Measurements from ENCODE around the gene CCNY.
"Not testable (repeated sequence)": the region's sequence is repeated elsewhere in the genome, so short reads cannot be mapped to it uniquely, and the experiment has no call there.

CCNY gene

DNA sequence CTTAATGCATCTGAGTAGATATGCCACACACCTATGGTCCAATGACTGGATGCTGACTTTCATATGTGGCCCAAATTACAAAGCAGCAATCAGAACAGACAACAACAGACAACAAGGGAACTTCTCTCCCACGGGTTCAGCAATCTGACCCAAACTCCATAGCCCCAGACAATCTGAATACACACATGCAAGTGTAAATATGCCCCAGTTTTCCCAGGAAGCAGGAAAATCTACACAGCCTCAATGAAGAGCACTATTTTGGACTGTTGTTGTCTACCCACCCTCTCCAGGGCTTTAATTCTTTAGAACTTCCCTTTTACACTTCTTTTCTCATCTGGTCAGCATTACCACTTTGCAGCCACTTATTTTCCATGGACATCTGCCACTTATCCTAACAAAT, 2.0 kb upstream of the CCNY start:
- no peak for FAIRE-seq

DNA sequence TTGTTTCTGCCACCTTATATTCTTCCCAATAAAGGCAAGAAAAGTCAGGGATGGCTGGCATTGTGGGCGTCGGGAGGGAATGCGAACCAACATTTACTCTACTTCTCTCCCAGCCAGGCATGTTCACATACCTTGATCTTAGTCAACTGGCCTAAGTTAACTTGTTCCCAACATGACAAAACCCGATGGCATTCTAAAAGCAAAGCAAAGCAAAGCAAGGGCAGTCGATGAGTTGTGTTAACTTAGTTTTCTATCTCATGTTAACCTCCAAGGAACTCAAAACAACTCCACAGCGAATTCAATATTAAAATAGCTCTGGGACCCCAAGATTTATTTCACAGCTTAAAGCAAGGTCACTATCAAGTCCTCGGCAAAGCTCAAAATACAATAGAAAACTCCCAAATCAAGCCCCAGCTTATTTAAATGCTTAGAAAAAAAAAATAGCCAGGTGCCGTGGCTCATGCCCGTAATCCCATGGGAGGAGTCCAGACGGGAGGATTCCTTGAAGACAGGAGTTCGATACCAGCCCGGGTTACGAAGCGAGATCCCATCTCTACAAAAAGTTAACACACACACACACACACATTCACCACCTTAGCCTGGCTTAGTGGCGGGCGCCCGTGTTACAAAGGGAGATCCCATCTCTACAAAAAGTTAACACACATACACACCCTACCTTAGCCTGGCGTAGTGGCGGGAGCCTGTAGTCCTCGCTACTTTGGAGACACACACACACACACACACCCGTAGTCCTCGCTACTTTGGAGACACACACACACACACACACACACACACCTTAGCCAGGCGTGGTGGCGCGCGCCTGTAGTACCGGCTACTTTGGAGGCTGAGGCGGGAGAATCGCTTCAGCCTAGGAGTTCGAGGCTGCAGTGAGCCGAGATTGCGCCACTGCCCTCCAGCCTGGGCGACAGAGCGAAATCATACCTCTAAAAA, 901 bp upstream of the CCNY start:
- FAIRE-seq, result no peak

DNA sequence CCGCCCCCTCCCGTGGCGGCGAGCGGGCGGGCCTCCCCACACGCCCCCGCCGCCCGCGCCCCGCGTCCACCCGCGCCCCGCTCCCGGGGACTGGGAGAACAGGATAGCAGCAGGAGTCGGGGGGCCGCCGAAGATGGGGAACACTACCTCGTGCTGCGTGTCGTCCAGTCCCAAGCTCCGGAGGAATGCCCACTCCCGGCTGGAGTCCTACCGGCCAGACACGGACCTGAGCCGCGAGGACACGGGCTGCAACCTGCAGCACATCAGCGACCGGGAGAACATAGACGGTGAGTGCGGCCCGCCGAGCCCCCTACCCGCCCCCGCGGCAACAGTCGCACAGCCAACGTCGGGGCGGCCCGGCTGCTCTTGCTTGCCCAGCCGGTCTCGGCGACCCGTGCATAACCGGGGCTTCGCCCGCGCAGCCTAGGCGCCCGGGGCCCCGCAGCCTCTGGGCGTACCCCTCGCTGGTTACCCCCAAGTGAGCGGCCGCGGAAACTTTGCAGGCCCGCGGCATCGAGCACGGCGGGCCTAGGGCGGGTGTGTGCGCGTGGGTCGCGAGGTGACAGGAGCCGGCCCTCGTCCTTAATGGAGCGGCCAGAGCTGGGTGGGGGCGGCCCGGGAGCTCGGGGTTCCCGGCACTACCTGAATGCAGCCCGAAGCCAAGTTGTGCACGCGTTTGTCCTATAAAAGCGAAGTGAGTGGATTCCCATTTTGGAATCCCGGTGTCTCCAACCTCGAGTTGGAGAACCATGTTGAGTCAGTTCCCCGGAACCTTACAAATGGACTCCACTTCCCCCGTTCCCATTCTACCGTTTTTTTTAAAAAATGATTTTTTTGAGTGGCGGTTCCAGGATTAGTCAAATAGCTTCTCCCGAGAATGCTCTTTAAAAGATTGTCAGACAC, 863 bp downstream of the CCNY start:
- FAIRE-seq, result no peak

DNA sequence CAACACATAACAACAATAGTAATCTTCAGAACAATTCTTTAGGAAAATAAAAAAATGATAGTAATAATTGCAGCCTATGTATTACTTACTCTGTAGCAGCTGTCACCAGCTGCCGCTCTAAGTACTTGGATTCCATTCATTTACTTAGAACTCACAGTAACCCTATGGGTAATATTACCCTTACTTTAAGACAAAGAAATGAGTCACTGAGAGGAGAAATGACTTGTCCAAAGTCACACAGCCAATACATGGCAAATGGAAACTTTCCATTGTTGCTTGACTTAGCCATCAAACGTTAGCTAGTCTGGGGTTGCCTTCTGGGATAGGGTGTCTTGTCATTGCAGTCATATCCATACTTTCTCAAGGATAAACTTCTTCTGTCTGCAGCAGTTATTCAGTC, 3.6 kb downstream of the CCNY start:
- FAIRE-seq, result no peak

DNA sequence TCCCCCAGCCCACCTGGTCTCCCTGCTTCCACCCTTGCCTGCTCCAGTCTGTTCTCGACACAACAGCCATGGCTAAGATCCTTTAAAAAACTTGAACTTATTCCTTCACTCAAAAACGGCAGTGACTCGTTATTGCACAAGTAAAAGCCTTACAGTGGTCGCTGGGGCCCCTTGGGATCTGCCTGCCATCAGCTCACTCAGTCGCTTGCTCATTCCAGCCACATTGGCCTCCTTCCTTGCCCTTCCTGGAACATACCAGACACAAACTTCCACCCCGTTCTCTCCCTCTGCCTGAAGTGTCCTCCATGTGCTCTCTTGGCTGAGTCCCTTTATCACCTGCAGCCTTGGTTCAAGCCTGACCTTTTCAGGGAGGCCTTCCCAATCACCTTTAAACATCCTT, 4.7 kb downstream of the CCNY start:
- FAIRE-seq, result no peak

DNA sequence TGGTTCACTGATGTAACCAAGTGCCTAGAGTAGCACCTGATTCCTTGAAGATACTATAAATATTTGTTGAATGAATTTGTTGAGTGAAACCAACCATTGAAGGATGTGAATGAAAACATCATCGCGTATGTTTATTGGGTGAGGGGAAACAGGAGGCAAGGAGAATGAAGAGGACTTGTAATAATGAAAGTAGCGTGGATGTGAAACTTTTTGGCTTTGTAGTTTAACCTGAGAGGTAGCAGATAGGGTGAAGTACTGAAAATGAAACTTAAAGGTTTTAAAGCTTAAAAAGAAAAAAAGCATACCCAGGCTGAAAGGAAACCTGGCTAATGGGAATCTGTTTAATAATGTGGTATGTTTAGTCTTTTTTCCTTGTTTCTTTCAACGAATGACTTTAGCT, 5.2 kb downstream of the CCNY start:
- no peak for FAIRE-seq

DNA sequence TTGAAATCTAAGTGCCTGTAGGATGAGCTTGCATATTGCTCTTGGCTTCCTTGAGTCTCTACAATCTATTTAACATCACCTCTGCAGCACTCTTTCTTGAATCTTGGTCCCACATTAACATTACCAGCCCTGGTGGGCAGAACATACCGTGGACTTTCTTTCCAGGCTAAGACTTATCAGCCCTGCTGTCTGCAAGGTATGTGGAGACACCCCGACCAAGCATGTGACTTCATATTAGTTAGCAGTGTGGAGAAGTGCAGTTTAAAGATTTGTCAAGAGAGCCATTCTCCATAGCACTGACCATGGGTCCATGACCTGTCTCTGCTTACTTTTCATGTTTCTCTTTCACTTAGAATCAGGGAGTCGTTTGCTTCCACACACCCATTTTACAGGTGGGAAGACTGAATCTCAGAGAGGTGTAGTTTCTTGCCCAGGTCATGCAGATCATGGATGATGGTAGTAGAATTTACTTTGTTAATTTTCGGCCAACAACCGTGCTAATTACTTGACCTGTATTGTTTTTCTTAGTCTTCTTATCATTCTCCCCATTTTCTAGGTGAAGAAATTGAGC, 6.0 kb downstream of the CCNY start:
- FAIRE-seq, result no peak

DNA sequence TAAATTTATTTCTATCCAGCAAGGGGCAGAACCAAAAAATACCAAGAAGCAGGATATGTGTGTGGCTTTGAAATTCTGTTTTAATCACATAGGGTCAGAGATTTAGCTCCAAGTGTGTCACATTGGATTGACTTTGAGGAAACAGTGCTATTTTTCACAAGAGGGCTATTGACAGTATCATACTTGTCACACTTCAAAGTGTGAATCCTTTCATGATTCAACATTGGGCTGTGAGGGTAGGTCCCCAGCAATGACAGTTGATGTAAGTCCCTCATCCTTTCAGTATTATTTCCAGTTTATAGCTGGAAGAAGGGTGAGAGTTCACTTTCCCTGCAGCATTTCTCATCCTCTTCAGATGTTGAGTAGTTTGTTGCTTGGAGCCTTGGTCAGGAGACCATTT, 7.4 kb downstream of the CCNY start:
- FAIRE-seq, result no peak

DNA sequence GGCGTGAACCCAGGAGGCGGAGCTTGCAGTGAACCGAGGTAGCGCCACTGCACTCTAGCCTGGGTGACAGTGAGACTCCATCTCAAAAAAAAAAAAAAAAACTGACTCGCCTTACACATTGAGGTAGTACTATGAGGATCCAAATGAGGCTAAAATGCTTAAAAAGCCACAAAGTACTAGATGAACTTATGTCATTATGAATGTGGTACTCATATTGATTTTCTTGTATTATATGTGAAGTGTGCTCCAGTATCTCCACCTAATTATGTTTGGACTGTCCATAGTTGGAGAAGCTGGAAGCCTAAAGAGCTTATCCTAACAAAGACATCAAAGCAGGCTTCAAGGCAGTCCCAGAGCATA, 9.1 kb downstream of the CCNY start:
- no peak for FAIRE-seq

DNA sequence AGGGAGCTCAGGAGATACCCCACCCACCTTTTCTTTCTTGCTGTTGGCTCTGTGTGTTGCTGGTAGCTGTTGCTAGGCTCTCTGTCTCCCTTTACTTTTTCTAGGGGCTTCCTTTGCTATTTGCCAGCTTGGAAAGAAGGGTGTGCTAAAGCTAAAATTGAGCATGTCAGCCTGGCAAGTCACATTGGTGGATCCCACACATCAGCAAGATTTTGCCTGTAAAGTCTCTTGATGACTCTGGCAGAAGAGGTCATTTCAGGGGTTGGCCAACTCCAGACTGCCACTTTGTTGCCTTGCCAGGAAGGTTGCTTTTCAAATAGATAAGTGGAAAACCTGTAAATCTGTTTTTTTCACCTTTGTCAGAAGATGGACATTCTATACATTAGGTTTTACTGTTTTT, 9.9 kb downstream of the CCNY start:
- FAIRE-seq, result no peak

DNA sequence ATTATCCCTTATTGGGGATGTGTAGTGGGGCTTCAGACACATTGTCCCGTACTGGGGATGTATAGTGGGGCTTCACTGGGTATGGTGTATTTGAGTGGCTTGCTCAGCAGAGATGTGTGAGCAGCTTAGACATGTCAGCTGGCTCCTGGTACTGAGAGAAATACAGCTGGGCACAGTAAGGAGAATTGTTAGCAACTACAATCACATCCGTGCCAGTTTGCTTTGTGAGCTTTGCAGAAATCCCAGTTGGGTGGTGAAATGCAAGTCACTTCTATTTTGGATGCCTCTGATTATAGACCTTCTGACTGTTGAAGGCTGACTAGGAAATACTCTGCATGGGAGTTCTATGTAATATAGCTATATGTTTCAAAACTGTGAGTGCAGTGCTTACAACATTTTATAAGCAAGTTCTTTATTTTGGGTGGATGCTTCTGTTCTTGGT, 10.8 kb downstream of the CCNY start:
- FAIRE-seq, result no peak

DNA sequence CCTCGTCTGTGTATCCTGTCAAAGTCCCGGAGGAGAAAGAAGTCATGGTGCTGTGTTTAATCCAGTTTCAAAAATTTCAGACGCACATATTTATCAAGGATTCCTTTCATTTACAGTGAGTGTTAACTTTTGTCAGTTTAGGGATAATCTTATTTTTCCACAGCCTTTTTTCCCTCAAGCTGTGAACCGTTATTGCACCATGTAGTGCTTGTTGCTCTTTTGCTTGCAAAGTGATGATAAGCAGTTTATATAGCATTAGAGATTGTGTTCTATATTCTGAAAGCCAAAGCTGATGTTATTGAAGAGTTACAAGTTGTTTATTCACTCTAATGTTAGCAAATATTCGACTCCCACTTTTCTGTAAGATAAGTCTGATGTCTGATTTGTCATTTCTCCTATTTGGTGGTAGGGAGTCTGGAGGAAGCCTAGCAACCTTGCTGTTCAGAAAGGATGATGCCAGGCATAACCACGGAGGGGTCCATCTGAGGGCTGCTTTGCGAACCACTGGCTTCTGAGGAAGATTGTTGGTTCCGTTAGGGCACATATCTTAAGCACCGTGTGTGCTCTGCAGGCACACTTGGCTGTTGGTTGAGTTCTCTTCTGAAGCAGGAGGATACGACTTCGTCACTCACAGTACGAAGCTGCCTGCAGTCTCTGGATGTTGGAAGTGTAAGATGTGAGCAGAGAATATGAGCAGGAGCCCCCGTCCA, 11.7 kb downstream of the CCNY start:
- FAIRE-seq, result no peak

DNA sequence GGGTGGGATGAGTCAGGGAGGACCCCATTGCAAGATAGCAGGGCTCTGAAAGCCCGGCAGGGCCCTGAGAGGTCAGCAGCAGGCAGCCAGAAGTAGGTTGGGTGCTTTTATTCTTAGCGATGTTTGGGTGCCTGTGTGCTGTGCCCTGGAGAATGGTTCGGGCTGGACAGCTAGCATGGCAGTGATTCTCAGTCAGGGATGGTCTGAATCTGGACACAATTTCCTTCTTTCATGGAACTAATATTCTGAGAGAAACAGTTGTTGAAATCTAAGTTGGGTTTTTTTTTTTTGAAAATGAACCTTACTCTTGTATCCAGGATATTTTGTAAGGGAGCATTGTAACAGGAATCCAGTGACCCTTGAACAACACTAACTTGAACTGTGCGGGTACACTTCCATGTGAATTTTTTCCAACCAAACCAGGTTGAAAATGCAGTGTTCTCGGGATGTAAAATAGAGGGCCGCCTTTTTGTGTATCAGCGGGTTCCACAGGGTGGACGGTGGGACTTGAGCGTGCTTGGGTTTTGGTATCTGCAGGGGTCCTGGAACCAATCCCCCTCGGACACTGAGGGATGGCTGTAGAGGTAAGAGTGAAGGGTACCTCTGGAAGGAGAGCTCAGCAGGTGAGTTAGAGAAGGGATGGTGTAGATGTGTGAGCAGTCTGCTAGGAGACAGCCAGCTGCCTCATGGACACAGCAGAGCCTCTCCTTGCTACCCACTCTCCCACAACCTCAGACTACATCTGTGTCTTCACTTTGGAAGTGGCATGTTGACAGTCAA, 12.5 kb downstream of the CCNY start:
- no peak for FAIRE-seq

DNA sequence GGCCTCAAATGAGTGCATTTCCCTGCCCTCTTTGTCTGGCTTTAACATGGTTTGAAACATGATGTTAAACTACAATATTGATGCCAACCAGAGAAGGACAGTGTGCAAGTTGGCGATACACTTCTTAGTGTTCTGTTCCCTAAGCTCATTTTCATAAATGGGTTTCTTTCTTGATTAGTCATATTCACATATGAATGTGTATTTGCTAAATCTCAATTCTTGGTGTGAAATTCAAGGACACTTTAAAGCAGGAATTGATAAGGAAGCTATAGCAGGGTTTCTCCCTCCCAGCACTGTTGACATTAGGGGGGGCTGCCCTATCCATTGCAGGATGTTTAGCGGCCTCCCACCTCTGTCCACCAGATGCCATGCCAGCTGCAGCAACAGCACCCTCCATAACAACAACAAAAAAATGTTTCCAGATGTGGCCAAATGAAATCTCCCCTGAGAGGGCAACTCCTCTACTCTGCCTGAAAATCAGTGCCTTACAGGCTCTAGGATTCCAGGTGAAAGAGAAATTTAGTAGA, 13.1 kb downstream of the CCNY start:
- FAIRE-seq, result no peak

DNA sequence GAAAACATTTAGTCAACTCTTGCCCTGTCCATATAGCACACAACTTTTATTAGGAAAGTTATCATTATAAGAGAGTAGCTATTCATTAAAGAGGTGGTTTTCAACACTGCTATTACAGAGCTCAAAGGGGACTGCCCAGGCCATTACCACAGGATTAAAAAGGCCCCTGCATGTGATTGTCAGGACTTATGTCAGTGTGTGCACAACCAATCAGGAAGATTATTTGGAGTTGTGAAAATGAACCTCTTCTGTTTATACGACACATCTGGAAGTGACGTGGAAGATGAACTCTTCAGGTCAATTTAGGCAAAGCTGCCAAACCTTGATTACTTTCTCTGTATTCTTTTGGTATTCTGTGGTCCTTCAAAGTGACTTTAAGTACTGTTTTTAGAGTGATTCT, 14.7 kb downstream of the CCNY start:
- FAIRE-seq, result no peak

DNA sequence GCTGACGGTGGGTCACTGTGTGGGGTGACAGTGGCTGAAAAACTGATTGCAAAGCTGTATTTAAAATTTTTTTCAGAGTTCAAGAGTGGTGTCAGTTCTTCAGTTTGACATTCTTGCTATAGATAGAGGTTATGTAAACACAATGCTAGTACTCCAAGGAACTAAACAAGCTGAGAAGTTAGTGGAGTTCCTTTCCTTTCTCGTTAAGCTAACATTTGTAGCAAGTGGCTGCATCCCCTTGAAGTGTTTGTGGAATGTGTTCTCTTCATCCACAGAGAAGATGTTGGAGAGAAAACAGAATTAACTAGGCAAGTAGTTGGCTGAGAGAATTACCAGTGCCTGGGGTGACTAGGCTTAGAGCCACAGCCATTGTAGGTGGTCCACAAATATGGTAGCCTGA, 15.8 kb downstream of the CCNY start:
- no peak for FAIRE-seq

DNA sequence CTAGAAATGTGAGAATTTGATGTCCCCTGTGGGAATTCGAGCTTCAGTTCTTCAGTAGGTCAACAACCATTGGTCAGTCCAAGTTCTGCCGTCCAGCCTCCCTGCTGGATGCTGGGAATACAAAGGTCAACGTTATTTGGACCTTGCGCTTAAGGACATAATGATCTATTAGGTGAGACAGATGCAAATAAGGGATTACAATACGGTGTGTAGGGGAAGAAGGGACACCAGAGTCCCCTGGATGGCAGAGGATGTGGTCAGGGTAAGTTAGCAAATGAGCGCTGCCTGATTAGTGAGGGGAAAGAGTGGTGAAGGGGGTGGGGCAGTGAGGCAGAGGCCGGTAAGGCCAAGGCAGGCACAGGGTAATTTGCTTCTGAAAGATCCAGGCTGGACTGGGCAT, 16.2 kb downstream of the CCNY start:
- FAIRE-seq, result no peak

DNA sequence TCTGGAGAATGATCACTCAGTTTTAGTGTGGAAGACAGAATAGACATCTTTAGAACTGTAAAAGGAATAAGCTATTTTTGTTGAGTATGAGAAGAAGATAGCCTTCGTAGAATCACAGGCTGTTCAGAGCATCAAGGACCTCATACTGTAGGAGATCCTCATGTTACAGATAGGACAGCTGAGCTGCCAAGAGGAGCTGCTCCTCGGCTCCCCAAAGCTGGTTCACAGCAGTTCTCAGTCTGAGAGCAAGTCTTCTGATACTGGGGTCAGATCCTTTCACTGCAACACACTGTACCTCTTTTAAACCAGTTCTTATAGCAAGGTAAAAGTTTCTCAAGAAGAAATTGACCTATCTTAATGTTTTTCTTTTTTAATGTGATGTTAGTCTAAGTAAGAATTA, 17.1 kb downstream of the CCNY start:
- FAIRE-seq, result no peak

DNA sequence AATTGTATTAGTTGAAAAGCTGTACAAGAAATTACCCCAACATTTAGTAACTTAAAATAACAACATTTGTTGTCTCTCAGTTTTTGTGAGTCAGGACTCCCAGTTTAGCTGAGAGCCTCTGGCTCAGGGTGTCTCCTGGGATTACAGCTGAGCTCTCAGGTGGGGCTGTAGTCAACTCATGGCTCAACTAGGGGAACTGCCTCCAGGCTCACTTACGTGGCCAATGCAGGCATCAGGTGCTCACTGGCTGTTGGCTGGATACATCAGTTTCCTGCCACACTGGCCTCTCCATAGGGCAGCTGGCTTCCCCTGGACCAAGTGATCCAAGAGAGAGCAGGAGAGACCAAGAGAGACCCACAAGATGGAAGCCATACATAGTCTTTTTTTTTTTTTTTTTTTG, 17.5 kb downstream of the CCNY start:
- no peak for FAIRE-seq

DNA sequence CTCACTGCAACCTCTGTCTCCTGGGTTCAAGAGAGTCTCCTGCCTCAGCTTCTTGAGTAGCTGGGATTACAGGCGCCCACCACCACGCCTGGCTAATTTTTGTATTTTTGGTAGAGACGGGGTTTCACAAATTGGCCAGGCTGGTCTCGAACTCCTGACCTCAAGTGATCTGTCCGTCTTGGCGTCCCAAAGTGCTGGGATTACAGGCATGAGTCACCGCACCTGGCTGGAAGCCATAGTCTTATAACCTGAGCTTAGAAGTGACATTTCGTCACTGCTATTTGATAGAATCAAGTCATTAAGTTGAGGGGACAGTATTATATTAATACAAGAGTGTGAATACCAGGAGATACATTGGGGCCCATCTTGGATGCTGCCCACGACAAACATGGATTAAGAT, 17.9 kb downstream of the CCNY start:
- not testable (repeated sequence) for FAIRE-seq

DNA sequence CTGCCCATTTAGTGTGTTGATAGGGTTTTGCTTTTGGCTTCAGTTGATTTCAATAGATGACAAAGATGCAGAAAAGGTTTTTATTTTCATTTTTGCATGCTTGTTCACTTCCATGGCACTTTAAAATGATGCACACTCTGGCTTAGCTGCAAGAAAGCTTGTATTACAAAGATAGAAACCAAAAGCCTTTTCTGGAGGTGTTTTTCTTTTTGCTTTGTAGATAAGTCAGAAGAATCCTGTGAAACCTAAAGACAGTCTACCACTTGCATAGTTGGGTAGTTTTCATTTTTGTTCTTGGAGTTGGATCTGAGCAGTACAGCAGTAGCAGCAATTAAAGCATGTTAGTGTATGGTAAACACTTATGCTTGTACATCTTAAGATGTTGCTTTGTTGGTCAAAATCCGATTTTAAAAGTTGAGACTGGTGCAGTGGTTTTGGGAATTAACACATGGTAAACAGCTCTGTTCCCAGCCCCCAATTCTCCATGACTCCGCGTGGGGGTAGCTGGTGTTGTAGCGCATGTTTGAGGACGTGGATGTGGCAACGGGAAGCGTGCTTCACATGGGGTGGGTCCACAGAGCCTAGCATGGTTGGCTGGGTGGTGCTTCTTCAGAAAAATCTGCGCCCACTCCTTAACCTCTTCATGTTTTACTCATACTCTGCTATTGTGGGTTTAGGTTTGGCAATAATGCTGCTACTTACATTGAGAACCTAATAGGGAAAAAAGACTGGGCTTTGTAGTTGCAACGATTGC, 19.8 kb downstream of the CCNY start:
- no peak for FAIRE-seq
